Lung (tissue), 12 donors: ENCODE measurements around the gene IGFALS. TPM values are rescaled to one million over a fixed set of nuclear protein-coding genes. Genes with fewer than 3 reads are reported as not detected.

Experiments used
- ATAC-seq: fragments of 200-7000 bp; cut with Tn5 transposase; one replicate; pipeline ENCODE4 v1.9.1; 2020; ENCODE audit warnings: moderate number of reproducible peaks; ENCODE audit not compliant: insufficient read depth, low FRiP score
- DNase-seq, 3 donors: peaks; one replicate each; pipeline ENCODE4 v3.0.0-alpha.2; 2013 to 2017
- H3K27ac ChIP-seq, 2 donors: one replicate each; pipeline ENCODE4 v1.5.1; 2013; ENCODE audit warnings: mild to moderate bottlenecking in 2 of 2, moderate library complexity in 2 of 2, control low read depth in 1 of 2, inconsistent platforms in 1 of 2, low read depth in 1 of 2, low read length in 1 of 2
- H3K27me3 ChIP-seq, 3 donors: one replicate each; pipeline ENCODE4 v1.5.1; 2013; ENCODE audit warnings: low read length in 2 of 3; ENCODE audit not compliant: control insufficient read depth in 3 of 3, insufficient read depth in 3 of 3
- H3K36me3 ChIP-seq, 4 donors: one replicate each; pipeline ENCODE4 v1.5.1; 2013; ENCODE audit warnings: low read length in 4 of 4, mild to moderate bottlenecking in 1 of 4, moderate library complexity in 1 of 4; ENCODE audit not compliant: control insufficient read depth in 4 of 4, insufficient read depth in 4 of 4
- H3K4me1 ChIP-seq, 5 donors: one replicate each; pipeline ENCODE4 v1.5.1; 2013; ENCODE audit warnings: low read length in 5 of 5, mild to moderate bottlenecking in 2 of 5, moderate library complexity in 1 of 5; ENCODE audit not compliant: control insufficient read depth in 5 of 5, insufficient read depth in 5 of 5
- H3K4me3 ChIP-seq: one replicate; pipeline ENCODE4 v1.5.1; 2013; ENCODE audit warnings: mild to moderate bottlenecking, control low read depth, moderate library complexity
- H3K9ac ChIP-seq, 2 donors: one replicate each; pipeline ENCODE4 v1.5.1; 2013; ENCODE audit warnings: low read length in 2 of 2, control low read depth in 1 of 2; ENCODE audit not compliant: insufficient read depth in 1 of 2
- H3K9me3 ChIP-seq, 4 donors: one replicate each; pipeline ENCODE4 v1.5.1; 2013; ENCODE audit warnings: low read length in 3 of 4, mild to moderate bottlenecking in 1 of 4, moderate library complexity in 1 of 4; ENCODE audit not compliant: control insufficient read depth in 4 of 4, insufficient read depth in 3 of 4
- CTCF ChIP-seq: IDR thresholded peaks from 2 replicates; pipeline ENCODE4 v1.5.1; 2012; ENCODE audit warnings: mild to moderate bottlenecking; ENCODE audit errors: control extremely low read depth, extremely low read depth
- WGBS, 2 donors: extraction: QIAGEN DNeasy Blood & Tissue Kit; methylation state at CpG; one replicate each; pipeline ENCODE4 v1.1.7; 2013; 5-methylcytosine and 5-hydroxymethylcytosine counted together
- polyA plus RNA-seq, 2 donors: library from polyadenylated mRNA; stranded (reverse); fragments of 200-250 nt; gene quantifications; one replicate each; pipeline ENCODE4 v1.2.1, GENCODE V29; 2013
- total RNA-seq, 2 donors: library from RNA; depleted of rRNA in 1 of 2; stranded (reverse); fragments of >200 nt in 1 of 2; gene quantifications; one replicate each; pipeline ENCODE4 v1.2.1, GENCODE V29; 2014 to 2021
- donor health status: control.
- donor health status: control.
- donor health status: Bipolar disorder and iron deficiency.
- donor health status: healthy.
- donor health status: DM: yes; HTN: yes; CAD: no.

The IGFALS gene
- total and polyA plus RNA-seq, 4 donors = 1.2 to 4.4 (median 1.5) TPM

DNA sequence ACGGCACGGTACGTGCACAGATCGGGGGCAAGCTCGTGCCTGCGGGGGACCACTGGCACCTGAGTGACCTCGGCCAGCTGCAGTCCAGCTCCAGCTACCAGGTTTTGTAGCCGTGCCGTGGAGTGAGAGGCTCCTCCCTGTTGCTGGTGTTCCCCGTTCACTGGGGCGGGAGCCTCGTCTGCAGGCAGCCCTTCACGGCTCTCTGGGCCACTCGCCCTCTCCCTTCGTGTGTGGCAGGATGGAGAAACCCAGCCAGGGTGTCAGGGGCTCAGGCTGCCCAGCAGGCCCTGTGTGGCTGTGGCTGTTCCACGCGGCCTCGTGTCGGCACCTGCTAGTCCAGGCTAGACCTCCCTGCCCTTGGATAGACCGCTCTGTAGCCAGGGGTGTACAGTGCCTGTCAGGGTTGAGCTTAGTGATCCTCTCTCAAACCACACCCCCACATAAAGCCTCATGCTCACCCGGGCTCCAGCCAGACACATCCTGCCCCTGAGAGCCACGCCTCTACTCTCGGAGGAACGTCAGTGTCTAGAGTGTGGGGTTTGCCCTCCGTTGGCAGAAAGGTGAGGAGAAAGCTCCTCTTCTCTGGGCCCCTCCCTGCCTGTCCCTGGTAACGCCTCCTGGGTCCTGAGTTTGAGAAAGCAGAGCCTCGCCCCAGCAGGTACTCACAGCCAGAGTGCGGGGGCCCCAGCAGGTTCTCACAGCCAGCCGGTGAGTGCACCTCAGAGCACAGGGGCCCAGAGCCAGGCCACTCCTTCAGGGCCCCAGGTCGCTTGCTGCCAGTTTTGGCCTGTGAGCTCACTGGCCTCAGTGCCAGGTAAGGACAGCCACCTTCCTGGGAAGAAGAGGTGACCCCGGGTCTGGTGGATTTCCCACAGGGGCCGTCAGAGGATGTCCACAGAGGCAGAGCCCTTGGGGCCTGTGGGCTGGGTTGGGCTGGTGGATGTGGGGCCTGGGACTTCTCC, 49.8 kb downstream of the IGFALS start:
- H3K4me1 ChIP-seq = no peaks in the 10 kb centered on the region
- no peak for DNase-seq
- H3K27ac ChIP-seq = no peak overlapping the region
- no peak overlapping the region for H3K4me3 ChIP-seq
- no peaks in the 10 kb centered on the region for H3K27me3 ChIP-seq
- peaks cover 7 to 63% (median 12%) of the 10 kb centered on the region in 4 donors for H3K36me3 ChIP-seq
- H3K9me3 ChIP-seq = no peaks in the 10 kb centered on the region
- TF ChIP-seq CTCF = no peak
- no peak overlapping the region for H3K9ac ChIP-seq
- WGBS, 2 donors = 92 to 93% methylated on average over 32 of the region's 32 CpGs
- no peak for ATAC-seq

GRCh38 chr16:1741553-1742165, 51.8 kb downstream of the IGFALS start:
- no peak overlapping the region for H3K4me3 ChIP-seq
- H3K4me1 ChIP-seq = no peaks in the 10 kb centered on the region
- WGBS, 2 donors = 96% methylated on average over 17 to 19 of the region's 19 CpGs
- no peak for TF ChIP-seq CTCF
- no peak overlapping the region for H3K27ac ChIP-seq
- H3K9me3 ChIP-seq = peaks cover 0 to 2% (median 0%) of the 10 kb centered on the region in 4 donors
- H3K36me3 ChIP-seq = peaks cover 3 to 46% (median 12%) of the 10 kb centered on the region in 4 donors
- DNase-seq (no peak), ATAC-seq (no peak)
- H3K9ac ChIP-seq = no peak overlapping the region
- H3K27me3 ChIP-seq = no peaks in the 10 kb centered on the region

- Histone ChIP-seq H3K9me3 (peaks cover 0 to 3% (median 0%) of the 10 kb centered on the region in 4 donors), H3K27ac (no peak overlapping the region), H3K4me3 (no peak overlapping the region), H3K27me3 (no peaks in the 10 kb centered on the region), H3K36me3 (peaks cover 3 to 42% (median 13%) of the 10 kb centered on the region in 4 donors), H3K4me1 (no peaks in the 10 kb centered on the region), H3K9ac (no peak overlapping the region)
- 95 to 98% methylated on average over 30 of the region's 30 CpGs for WGBS, 2 donors
- DNase-seq (no peak), ATAC-seq (no peak)
- no peak for TF ChIP-seq CTCF
Observed at GRCh38 chr16:1740781-1741490, 52.6 kb downstream of the IGFALS start.

Other genes with a start within 250 kb of the IGFALS start
- 10 to 100 TPM; 42.4 to 48.5 TPM for gene IFT140, start 181.6 kb downstream of the IGFALS start, total RNA-seq
- gene IFT140, start 181.6 kb downstream of the IGFALS start, polyA plus RNA-seq = 10 to 100 TPM; 13.6 to 24.8 TPM
- 10 to 100 TPM; 16.3 to 20.4 TPM for gene CRAMP1, start 181.3 kb downstream of the IGFALS start, total RNA-seq
- gene CRAMP1, start 181.3 kb downstream of the IGFALS start, polyA plus RNA-seq = 1 to 10 TPM; 6.6 to 8.7 TPM
- 10 to 100 TPM; 53.4 to 71.9 TPM for gene JPT2, start 115.4 kb downstream of the IGFALS start, total RNA-seq
- gene JPT2, start 115.4 kb downstream of the IGFALS start, polyA plus RNA-seq = 10 to 100 TPM; 28.7 to 49.7 TPM
- gene MAPK8IP3, start 87.5 kb downstream of the IGFALS start, total RNA-seq = 10 to 100 TPM; 51.5 to 75.7 TPM
- 10 to 100 TPM; 40.3 to 76.7 TPM for gene MAPK8IP3, start 87.5 kb downstream of the IGFALS start, polyA plus RNA-seq
- 10 to 100 TPM; 25.1 to 66.1 TPM for gene NME3, start 22.2 kb downstream of the IGFALS start, total RNA-seq
- 100 to 1,000 TPM in 1 of 2 donors, 10 to 100 TPM in 1; 67.6 to 197 TPM for gene NME3, start 22.2 kb downstream of the IGFALS start, polyA plus RNA-seq
- 10 to 100 TPM; 10.0 to 30.2 TPM for gene EME2, start 20.9 kb downstream of the IGFALS start, total RNA-seq
- gene EME2, start 20.9 kb downstream of the IGFALS start, polyA plus RNA-seq = 1 to 10 TPM; 8.6 to 9.5 TPM
- 10 to 100 TPM; 40.1 to 90.7 TPM for gene MRPS34, start 20.6 kb downstream of the IGFALS start, total RNA-seq
- gene MRPS34, start 20.6 kb downstream of the IGFALS start, polyA plus RNA-seq = 100 to 1,000 TPM; 110 TPM
- 10 to 100 TPM; 39.8 to 55.3 TPM for gene SPSB3, start 11.1 kb downstream of the IGFALS start, total RNA-seq
- gene SPSB3, start 11.1 kb downstream of the IGFALS start, polyA plus RNA-seq = 10 to 100 TPM; 46.5 to 76.1 TPM
- gene NUBP2, start 10.7 kb downstream of the IGFALS start, total RNA-seq = 10 to 100 TPM; 38.9 to 64.2 TPM
- gene NUBP2, start 10.7 kb downstream of the IGFALS start, polyA plus RNA-seq = 10 to 100 TPM; 67.1 to 70.2 TPM
- gene HAGH, start 33.1 kb upstream of the IGFALS start, total RNA-seq = 10 to 100 TPM; 51.2 to 69.3 TPM
- gene HAGH, start 33.1 kb upstream of the IGFALS start, polyA plus RNA-seq = 10 to 100 TPM; 91.2 to 99.7 TPM
- 10 to 100 TPM; 24.5 to 26.8 TPM for gene FAHD1, start 33.5 kb upstream of the IGFALS start, total RNA-seq
- 10 to 100 TPM; 17.2 to 32.1 TPM for gene FAHD1, start 33.5 kb upstream of the IGFALS start, polyA plus RNA-seq
- under 1 TPM in 1 of 2 donors, not detected in 1; 0.21 TPM for gene MEIOB, start 78.5 kb upstream of the IGFALS start, total RNA-seq
- under 1 TPM in 1 of 2 donors, not detected in 1; 0.28 TPM for gene MEIOB, start 78.5 kb upstream of the IGFALS start, polyA plus RNA-seq
- 1 to 10 TPM in 1 of 2 donors, under 1 TPM in 1; 0.40 to 5.9 TPM for gene HS3ST6, start 124.7 kb upstream of the IGFALS start, total RNA-seq
- 1 to 10 TPM in 1 of 2 donors, under 1 TPM in 1; 0.71 to 2.1 TPM for gene HS3ST6, start 124.7 kb upstream of the IGFALS start, polyA plus RNA-seq
- gene MSRB1, start 149.5 kb upstream of the IGFALS start, total RNA-seq = 10 to 100 TPM; 11.1 to 52.1 TPM
- 100 to 1,000 TPM in 1 of 2 donors, 10 to 100 TPM in 1; 50.2 to 164 TPM for gene MSRB1, start 149.5 kb upstream of the IGFALS start, polyA plus RNA-seq
- gene RPL3L, start 161.0 kb upstream of the IGFALS start, total RNA-seq = not detected
- under 1 TPM; 0.01 to 0.04 TPM for gene RPL3L, start 161.0 kb upstream of the IGFALS start, polyA plus RNA-seq
- 100 to 1,000 TPM; 107 to 124 TPM for gene NDUFB10, start 165.8 kb upstream of the IGFALS start, total RNA-seq
- gene NDUFB10, start 165.8 kb upstream of the IGFALS start, polyA plus RNA-seq = 100 to 1,000 TPM; 139 to 187 TPM
- gene RPS2, start 171.1 kb upstream of the IGFALS start, total RNA-seq = 1,000 to 10,000 TPM; 1,331 to 2,412 TPM
- 1,000 to 10,000 TPM; 3,147 to 5,214 TPM for gene RPS2, start 171.1 kb upstream of the IGFALS start, polyA plus RNA-seq
- gene RNF151, start 173.2 kb upstream of the IGFALS start, total RNA-seq = not detected
- under 1 TPM in 1 of 2 donors, not detected in 1; 0.15 TPM for gene RNF151, start 173.2 kb upstream of the IGFALS start, polyA plus RNA-seq
- gene TBL3, start 178.3 kb upstream of the IGFALS start, total RNA-seq = 10 to 100 TPM; 23.9 to 35.4 TPM
- 10 to 100 TPM; 52.8 to 58.8 TPM for gene TBL3, start 178.3 kb upstream of the IGFALS start, polyA plus RNA-seq
- gene NOXO1, start 187.8 kb upstream of the IGFALS start, total RNA-seq = 1 to 10 TPM in 1 of 2 donors, under 1 TPM in 1; 0.28 to 4.5 TPM
- 1 to 10 TPM; 2.0 to 7.3 TPM for gene NOXO1, start 187.8 kb upstream of the IGFALS start, polyA plus RNA-seq
- 10 to 100 TPM in 1 of 2 donors, 1 to 10 TPM in 1; 7.4 to 32.6 TPM for gene GFER, start 190.5 kb upstream of the IGFALS start, total RNA-seq
- 10 to 100 TPM; 18.6 to 63.5 TPM for gene GFER, start 190.5 kb upstream of the IGFALS start, polyA plus RNA-seq
- gene SYNGR3, start 196.3 kb upstream of the IGFALS start, total RNA-seq = under 1 TPM; 0.40 to 0.46 TPM
- gene SYNGR3, start 196.3 kb upstream of the IGFALS start, polyA plus RNA-seq = under 1 TPM; 0.10 to 0.69 TPM
- 10 to 100 TPM; 13.9 to 49.8 TPM for gene ZNF598, start 216.1 kb upstream of the IGFALS start, total RNA-seq
- 10 to 100 TPM; 29.1 to 42.8 TPM for gene ZNF598, start 216.1 kb upstream of the IGFALS start, polyA plus RNA-seq
- 1 to 10 TPM in 1 of 2 donors, under 1 TPM in 1; 0.71 to 1.3 TPM for gene NPW, start 226.1 kb upstream of the IGFALS start, total RNA-seq
- under 1 TPM; 0.12 to 0.34 TPM for gene NPW, start 226.1 kb upstream of the IGFALS start, polyA plus RNA-seq
- gene NHERF2, start 233.2 kb upstream of the IGFALS start, total RNA-seq = 100 to 1,000 TPM; 142 to 468 TPM
- gene NHERF2, start 233.2 kb upstream of the IGFALS start, polyA plus RNA-seq = 100 to 1,000 TPM; 192 to 297 TPM